ENCODE data around the gene MTG1. TPM values are rescaled to one million over a fixed set of nuclear protein-coding genes. Genes with fewer than 3 reads are reported as not detected.

The MTG1 gene
- polyA plus RNA-seq, 3 donors = 13.0 to 45.8 (median 17.1) TPM

DNA sequence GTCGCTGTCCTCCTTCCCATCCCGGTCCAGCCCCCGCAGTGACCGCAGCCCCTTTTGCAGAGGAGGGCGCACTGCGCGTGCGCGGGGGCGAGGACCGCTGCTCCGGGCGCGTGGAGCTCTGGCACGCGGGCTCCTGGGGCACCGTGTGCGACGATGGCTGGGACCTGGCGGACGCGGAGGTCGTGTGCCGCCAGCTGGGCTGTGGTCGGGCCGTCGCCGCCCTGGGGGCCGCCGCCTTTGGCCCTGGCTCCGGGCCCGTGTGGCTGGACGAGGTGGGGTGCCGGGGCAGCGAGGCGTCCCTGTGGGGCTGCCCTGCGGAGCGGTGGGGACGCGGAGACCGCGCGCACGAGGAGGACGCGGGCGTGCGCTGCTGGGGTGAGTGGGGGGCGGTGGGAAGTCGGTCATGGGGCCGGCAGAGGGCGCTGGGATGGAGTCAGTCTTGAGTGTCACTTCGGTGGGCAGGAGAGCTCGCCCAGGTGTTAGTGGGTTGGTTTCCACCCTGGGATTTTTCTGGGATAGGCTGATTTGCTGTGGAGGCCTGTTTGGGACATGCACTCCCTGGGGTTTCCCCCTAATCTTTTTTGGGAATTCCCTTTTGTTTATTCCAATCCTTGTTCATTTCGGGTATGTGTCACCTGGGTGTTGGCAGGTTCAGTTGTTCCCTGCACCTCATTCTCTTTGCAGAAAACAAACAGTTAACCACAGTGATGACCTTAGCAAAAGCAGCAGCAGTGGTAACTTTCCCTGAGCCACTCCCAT, 71.4 kb downstream of the MTG1 start:
- H4K20me1 ChIP-seq (ENCODE audit: insufficient read depth, low read length) = no peaks in the 10 kb centered on the region
- H3K4me3 ChIP-seq (replicated peaks in 1 of 3; ENCODE audit: low read depth in 2 of 3, low read length in 3 of 3) = no peak overlapping the region
- no peak overlapping the region for H3K27ac ChIP-seq (ENCODE audit: low read depth in 1 of 2, low read length in 2 of 2)
- Mint-ChIP-seq H3K36me3 (no peaks in the 10 kb centered on the region), H3K27me3 (ENCODE audit: low read depth in 3 of 3) (peaks cover 7 to 12% (median 11%) of the 10 kb centered on the region in 3 donors), H3K9me3 (peaks cover 5 to 14% (median 7%) of the 10 kb centered on the region in 7 donors), H3K4me1 (no peaks in the 10 kb centered on the region), H3K27ac (no peak overlapping the region), H3K4me3 (no peak overlapping the region)
- no peaks in the 10 kb centered on the region for H3K4me1 ChIP-seq (ENCODE audit: control insufficient read depth in 1 of 2, insufficient read depth in 2 of 2, low read length in 2 of 2)
- no peaks in the 10 kb centered on the region for H3K79me2 ChIP-seq (ENCODE audit: insufficient read depth, low read length)
- no peak overlapping the region for H3K9ac ChIP-seq (ENCODE audit: insufficient read depth, low read length, poor library complexity, severe bottlenecking)
- TF ChIP-seq, protein P1, sequence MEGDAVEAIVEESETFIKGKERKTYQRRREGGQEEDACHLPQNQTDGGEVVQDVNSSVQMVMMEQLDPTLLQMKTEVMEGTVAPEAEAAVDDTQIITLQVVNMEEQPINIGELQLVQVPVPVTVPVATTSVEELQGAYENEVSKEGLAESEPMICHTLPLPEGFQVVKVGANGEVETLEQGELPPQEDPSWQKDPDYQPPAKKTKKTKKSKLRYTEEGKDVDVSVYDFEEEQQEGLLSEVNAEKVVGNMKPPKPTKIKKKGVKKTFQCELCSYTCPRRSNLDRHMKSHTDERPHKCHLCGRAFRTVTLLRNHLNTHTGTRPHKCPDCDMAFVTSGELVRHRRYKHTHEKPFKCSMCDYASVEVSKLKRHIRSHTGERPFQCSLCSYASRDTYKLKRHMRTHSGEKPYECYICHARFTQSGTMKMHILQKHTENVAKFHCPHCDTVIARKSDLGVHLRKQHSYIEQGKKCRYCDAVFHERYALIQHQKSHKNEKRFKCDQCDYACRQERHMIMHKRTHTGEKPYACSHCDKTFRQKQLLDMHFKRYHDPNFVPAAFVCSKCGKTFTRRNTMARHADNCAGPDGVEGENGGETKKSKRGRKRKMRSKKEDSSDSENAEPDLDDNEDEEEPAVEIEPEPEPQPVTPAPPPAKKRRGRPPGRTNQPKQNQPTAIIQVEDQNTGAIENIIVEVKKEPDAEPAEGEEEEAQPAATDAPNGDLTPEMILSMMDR (IDR thresholded peaks at IDR 0.05) = no peak
- no peak for DNase-seq
- intact Hi-C loops (cut with micrococcal nuclease) = no loop called here
- H3K9me3 ChIP-seq (replicated peaks in 1 of 2; ENCODE audit: control insufficient read depth in 1 of 2, insufficient read depth in 1 of 2, low read length in 2 of 2) = peaks cover 0 to 3% of the 10 kb centered on the region in 2 donors
- H2AFZ ChIP-seq (ENCODE audit: insufficient read depth, low read depth, low read length, poor library complexity, severe bottlenecking) = no peak overlapping the region
- peaks cover 0 to 2% of the 10 kb centered on the region in 2 donors for H3K27me3 ChIP-seq (ENCODE audit: control insufficient read depth in 2 of 2, insufficient read depth in 2 of 2, low read length in 2 of 2)
- no peak overlapping the region for H3K4me2 ChIP-seq (replicated peaks; ENCODE audit: extremely low read depth, low read length, poor library complexity, severe bottlenecking)
- no peaks in the 10 kb centered on the region for H3K36me3 ChIP-seq (replicated peaks in 1 of 2; ENCODE audit: control insufficient read depth in 1 of 2, insufficient read depth in 2 of 2, low read length in 2 of 2)
- 60% methylated on average over 49 of the region's 55 CpGs for WGBS (ENCODE audit: insufficient coverage)

DNA sequence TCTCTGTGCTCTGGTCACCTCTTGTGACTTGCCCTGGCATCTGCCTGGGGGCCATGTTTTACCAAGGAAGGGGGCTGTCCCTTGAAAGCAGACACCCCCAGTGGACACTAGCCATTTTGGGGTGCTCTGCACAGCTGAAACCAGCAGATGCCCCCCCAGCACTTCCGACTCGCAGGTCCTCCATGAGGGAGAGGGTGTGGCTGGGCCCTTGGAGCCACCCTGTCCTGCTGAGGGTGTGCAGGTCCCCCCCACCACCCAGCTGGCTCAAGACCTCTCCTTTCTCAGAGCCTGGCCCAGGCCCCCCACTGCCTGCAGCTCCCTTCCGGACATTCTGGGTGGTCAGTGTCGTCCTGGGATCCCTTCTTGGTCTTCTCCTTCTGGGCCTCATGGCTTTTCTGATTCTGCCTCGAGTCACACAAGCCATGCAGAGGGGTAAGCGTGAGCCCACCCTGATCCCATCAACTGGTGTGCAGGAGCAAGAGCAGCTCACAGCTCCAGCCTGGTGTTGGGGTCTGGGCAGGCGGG, 72.1 kb downstream of the MTG1 start:
- no peaks in the 10 kb centered on the region for H3K4me1 ChIP-seq (ENCODE audit: control insufficient read depth in 1 of 2, insufficient read depth in 2 of 2, low read length in 2 of 2)
- no peaks in the 10 kb centered on the region for H3K36me3 ChIP-seq (replicated peaks in 1 of 2; ENCODE audit: control insufficient read depth in 1 of 2, insufficient read depth in 2 of 2, low read length in 2 of 2)
- H2AFZ ChIP-seq (ENCODE audit: insufficient read depth, low read depth, low read length, poor library complexity, severe bottlenecking) = no peak overlapping the region
- Mint-ChIP-seq H3K9me3 (peaks cover 5 to 12% (median 7%) of the 10 kb centered on the region in 7 donors), H3K4me3 (no peak overlapping the region), H3K4me1 (no peaks in the 10 kb centered on the region), H3K27ac (no peak overlapping the region), H3K27me3 (ENCODE audit: low read depth in 3 of 3) (peaks cover 7 to 12% (median 11%) of the 10 kb centered on the region in 3 donors), H3K36me3 (no peaks in the 10 kb centered on the region)
- intact Hi-C loops (cut with micrococcal nuclease) = no loop called here
- no peaks in the 10 kb centered on the region for H3K79me2 ChIP-seq (ENCODE audit: insufficient read depth, low read length)
- no peak overlapping the region for H3K4me2 ChIP-seq (replicated peaks; ENCODE audit: extremely low read depth, low read length, poor library complexity, severe bottlenecking)
- WGBS (ENCODE audit: insufficient coverage) = 96% methylated on average over 7 of the region's 7 CpGs
- TF ChIP-seq, protein P1 (IDR thresholded peaks at IDR 0.05) = no peak
- H3K27me3 ChIP-seq (ENCODE audit: control insufficient read depth in 2 of 2, insufficient read depth in 2 of 2, low read length in 2 of 2) = peaks cover 0 to 2% of the 10 kb centered on the region in 2 donors
- no peak overlapping the region for H3K9ac ChIP-seq (ENCODE audit: insufficient read depth, low read length, poor library complexity, severe bottlenecking)
- no peak overlapping the region for H3K4me3 ChIP-seq (replicated peaks in 1 of 3; ENCODE audit: low read depth in 2 of 3, low read length in 3 of 3)
- H3K27ac ChIP-seq (ENCODE audit: low read depth in 1 of 2, low read length in 2 of 2) = no peak overlapping the region
- DNase-seq = no peak
- peaks cover 0 to 3% of the 10 kb centered on the region in 2 donors for H3K9me3 ChIP-seq (replicated peaks in 1 of 2; ENCODE audit: control insufficient read depth in 1 of 2, insufficient read depth in 1 of 2, low read length in 2 of 2)
- no peaks in the 10 kb centered on the region for H4K20me1 ChIP-seq (ENCODE audit: insufficient read depth, low read length)

Data from CD14-positive monocyte (primary cell).